ENCODE measurements around the gene DMD.

DMD gene

DNA sequence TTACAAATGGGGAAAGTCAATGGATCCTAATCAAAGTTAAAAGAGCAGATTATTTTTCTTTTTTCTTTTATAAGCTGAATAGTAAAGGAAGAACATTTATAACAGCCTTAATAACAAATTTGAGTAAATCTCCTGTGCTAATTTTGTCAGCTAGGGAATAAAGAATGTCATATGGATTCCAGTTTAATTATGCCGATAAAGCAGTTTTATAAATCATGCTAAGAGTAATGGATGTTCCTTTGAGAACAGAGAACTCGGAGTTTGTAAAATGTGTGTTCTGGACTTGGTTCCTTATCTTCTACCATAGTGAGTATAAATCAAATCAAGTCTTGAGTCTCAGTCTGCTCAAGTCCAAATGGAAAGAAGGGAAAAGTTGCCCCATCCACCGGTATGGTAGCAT is 1959.2 kb downstream of the DMD start:
- no peak for DNase-seq

DNA sequence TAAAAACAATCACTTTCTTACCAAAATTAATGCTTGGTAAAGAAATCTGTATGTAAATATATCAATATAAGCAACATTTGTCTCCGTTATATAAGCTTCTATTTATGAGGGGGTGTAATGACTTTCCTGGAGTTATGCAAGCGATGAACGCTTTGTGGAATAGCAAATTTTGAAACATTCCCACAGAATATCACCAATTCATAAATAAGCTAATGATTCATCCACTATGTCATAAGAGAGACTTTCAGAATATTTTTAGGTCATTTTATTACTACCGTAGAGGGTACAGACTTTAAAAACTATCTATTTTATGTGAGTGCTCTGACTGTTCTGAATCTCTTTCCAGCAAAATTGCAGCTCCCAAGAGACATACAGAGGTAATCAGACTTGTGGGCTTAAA is 1960.0 kb downstream of the DMD start:
- no peak for DNase-seq

DNA sequence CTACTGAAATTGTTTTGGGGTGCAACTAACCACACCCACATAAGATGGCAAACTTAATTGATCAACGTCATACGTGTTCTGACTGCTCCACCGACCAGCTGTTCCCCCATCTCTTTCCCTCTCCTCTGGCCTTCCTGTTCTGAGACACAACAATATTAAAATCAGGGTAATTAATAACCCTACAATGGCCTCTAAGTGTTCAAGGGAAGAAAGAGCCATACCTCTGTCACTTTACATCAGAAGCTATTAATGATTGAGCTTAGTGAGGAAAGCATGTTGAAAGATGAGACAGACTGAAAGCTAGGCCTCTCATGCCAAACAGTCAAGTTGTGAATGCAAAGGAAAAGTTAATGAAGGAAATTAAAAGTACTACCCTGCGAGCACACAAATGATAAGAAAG is 1965.6 kb downstream of the DMD start:
- no peak for DNase-seq

DNA sequence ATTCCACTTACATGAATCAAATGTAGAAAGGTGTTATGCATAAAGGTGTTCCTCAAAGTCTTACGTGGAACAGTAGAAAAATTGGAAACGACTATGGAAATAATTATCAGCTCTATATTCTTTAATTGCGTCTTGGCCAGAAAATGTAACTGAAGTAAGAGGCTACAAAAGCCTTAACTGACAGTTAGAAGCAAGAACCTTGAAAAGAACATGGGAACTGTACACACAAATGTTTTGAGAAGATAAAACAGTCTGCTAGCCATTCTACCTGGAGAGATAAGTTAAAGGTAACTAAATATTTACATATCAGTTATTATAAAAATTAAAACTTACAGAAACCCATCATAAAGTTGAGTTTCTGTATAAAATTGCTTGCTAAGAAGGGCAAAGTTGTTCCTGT is 1967.5 kb downstream of the DMD start:
- DNase-seq = no peak

DNA sequence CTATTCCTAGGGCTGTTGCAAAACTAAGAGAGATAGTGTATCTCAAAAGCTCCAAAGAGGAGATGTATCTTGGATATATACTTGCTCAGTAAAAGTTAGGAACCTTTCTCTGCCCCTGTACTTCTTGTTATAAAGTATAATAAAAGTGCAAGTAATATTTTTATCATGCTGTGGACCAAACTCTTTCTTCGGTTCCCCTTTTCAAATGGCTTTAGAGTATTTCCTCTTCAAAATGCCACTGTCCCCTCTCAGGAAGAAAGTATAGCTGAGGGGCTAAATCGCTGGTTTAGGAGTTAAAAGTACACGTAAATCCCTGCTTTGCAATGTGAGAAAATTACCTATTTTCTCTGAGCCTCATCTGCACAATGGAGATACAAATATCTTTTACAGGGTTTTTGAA is 1970.4 kb downstream of the DMD start:
- no peak for DNase-seq

DNA sequence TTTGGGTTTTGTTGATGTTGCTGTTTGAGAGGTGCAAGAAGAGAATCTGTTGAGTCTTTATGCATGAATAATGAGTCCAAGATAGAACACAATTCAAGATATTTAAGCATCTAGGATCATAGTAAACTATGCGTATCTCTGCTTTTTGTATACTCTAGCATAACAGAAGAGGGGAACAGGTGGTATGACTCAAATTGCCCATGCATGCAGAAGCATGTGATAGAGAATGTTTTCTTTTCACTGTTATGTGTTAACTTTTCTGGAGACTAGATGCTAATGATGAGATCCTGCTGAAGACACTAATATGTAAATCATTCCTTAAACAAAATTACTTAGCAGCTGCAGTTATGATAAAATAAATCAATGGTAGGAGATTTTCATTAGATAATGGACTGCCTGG is 1974.2 kb downstream of the DMD start:
- DNase-seq = no peak

DNA sequence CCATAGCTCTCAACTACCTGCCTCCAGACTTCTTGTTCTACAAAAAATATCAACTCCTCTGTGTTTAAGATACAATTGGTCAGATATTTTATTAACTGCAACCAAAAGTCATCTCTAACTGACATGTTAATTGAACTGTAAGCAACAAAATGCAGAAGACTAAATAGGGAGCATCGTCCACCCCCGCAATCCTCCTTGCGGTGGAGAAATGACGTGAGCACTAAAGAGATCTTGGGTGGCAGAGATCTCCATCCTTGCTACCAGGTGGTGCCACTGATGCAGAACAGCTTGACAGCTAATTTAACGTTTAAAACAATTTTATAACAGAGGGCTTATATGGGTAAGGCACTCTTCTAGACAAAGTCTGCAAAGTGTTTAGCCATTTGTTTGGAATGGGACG is 1975.1 kb downstream of the DMD start:
- no peak for DNase-seq

DNA sequence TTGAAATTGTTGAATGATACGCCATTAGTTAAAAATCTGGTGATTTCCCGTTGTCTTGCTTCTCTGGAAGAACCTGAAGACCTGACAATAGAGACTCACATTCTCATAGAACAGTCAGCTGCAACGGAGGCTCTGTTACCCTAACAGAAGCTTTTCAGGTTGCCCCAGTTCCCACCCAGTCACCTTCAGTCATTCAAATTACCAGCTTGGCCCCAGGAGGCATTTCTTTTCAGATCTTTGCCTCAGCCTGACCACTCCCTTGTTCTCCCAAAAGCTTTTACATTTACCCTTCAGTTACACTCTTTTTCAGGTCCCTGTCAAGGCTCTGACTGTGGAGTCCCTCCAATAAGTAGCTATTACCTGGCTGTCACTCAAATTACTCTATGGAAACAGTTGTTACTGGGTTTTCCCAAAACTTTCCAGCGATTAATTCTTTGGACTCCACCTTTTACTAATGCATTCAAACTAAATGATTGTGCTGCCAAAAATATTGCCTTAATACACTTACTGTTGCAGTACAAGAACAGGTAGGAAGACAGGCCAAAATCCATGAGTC is 1977.3 kb downstream of the DMD start:
- DNase-seq = no peak

DNA sequence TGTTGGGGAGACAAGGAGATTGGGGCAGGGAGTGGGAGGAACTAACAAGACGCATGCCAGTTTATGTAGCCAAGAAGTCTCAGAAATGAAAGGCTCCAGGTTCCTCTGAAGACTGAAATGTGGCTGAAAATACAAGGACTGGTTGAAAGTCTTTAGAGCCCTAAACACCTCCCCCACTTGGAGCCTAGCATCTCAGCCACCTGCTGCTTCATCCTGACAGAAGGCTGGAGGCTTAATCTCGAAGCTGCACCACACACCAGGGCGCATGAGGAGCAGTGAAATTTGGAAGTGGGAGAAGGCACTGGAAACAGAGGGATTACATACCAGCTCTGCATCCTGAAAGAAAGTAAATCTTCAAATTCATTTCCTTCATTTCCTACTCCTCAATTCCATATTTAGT is 1978.8 kb downstream of the DMD start:
- no peak for DNase-seq

DNA sequence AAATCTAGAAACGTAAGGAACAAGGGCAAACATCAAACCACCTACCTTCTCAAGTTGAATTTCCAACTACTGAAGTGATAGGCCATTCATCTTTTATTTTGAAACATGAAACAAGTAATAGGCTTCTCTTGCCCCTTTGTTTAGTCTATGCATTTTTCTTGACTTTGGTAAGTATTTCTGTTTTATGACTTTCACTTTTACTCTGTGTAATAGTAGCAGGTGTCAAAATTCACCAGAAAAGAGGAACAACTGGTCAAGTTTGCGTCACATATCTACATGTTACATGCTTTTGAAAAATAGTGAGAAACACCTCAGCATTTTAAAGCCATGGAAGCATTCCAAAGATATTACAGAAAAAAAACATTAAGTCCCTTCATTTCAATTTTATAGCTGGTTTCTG is 1982.4 kb downstream of the DMD start:
- DNase-seq = no peak

DNA sequence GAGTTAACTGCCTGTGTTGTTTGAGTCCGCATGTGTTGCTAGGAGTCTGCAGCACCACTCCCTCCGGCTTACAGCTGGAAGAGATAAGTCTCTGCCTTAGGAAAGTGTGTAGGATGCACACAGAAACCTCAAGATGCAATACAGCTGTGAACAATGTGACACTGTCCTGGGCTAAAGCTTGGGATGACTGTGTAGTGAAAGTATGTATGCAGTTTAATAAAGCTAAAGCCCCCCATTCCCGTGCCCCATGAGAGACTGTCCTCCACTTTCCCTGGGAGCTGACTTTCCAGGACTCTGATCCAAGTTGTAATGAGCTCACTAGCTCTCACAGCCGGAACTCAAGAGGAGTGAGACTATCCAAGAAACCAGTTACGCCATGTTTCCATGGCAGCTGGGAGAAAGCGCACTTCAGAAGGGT is 1982.9 kb downstream of the DMD start:
- no peak for DNase-seq

DNA sequence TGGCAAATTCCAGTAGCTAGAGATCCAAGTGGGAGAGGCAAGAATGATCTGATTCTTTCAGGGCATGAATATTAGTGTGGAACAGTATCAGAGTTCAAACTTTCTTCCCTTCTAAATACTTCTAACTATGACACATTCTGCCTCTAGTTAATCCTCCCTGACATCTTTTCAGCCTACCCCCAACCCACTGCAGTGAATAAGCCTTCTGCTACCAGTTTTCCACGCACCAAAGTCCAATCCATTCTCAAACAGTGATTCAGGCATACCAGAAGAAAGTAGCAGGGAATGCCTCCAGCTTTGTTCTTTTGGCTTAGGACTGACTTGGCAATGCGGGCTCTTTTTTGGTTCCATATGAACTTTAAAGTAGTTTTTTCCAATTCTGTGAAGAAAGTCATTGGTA is 1984.1 kb downstream of the DMD start:
- no peak for DNase-seq

DNA sequence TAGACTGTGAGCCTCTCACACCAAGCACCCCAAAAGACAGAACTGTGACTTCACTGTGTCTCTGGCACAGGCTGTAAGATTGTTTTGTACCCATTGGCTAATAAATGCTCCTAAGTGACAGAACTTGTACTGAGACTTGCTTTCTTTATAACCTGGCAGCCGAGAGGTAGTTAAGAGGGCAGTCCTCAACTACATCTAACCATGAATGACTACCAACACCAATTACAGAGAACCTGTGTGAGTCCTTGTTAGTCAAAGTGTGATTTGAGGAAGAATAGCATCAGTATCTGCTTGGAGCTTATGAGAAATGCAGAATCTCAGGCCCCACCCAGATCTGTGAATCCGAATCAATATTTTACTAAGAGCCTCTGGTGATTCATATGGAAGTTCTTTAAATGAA is 1985.5 kb downstream of the DMD start:
- DNase-seq = no peak

DNA sequence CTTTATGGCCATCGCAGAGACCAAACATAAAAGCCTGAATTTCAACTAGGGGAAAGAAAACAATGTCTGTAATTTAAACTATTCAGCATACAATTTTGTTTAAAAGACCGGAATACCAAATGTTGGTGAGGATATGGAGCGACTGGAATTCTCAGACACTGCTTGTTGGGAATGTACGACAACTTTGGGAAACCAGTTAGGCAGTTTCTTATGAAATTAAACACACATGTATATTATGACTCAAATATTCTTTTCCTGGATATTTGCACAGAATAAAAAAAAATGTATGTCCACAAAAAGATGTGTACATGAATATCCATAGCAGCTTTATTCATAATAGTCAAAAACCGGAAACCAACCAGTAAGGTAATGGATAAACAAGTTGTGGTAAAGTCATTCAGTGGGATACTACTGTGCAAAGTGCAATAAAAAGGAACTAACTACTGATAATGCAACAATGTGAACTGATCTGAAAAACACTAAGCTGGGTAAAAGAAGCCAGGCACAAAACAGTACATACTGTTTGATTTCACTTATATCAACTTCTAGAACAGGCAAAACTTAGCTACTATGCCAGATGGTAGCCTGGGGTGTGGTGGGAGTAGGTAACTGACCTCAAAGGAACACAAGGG is 1986.9 kb downstream of the DMD start:
- no peak for DNase-seq

DNA sequence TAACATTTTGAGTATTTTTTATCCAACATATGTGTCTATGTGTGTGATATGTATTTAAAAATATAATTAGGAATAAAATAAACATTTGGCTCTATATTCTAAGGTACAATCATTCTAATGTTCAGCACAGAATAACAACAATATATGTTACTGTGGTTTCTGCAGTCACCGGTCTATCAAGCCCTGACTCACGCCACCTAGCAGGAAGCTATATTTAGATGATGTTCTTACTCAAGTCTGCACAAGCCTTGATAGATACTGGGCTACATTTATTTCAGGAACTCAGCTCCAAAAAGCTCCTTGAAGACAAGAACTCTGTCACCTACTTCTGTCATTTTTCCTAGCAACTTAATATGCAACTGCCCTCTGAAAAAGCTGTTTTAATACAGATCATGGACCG is 1987.5 kb downstream of the DMD start:
- DNase-seq = no peak

DNA sequence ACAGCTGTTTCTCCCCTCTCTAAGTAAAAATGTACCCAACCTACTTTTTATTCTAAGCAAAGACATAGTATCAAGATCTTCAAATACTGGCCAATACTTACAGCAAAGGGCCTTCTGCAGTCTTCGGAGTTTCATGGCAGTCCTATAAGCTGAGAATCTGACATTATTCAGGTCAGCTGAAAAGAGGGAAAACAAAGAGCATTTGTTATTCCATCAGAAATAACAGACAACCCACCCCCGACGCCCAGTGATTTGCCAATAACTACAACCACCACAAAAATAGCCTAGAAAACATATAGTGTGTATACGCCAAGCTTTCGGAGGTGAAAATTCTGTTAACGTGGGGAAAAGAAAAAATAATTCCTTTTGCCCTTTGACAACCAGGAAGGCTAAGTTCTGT is 1988.4 kb downstream of the DMD start:
- DNase-seq = no peak

DNA sequence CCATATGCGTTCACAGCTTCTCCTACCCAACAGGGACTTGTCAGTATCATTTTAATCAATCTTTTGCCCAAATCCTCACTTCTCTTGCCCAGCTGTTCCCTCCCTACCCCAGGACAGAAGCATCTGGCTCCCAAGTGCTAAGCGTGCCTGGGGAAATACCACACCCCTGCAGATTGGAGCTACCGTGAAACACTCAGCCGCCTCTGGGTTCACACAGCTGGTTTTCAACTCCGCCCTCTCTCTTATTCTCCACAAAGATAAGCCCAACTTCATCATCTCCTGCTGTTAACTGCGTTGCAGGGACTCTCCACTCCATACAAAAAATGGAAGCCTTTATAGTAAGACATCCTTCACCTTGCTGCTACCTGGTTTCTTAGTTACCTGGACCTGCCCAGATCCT is 1992.2 kb downstream of the DMD start:
- no peak for DNase-seq

DNA sequence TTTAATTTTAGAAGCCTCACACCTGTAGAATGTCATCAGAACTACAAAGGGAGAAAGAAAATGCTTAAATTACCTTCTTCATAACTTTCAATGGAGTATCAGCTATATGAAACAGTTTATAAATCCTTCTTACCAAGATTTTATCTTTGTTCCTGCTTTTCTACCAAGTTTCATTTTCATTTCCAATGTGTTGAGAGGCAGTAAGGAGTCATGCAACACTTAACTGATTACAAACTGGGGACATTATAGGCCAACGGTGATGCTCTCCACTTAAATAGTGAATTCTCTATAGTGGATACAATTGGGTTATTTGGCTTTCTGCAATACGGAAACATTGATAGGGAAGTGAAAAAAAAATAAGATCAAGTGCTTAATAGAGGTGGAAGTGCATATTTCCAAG is 1994.3 kb downstream of the DMD start:
- DNase-seq = no peak

DNA sequence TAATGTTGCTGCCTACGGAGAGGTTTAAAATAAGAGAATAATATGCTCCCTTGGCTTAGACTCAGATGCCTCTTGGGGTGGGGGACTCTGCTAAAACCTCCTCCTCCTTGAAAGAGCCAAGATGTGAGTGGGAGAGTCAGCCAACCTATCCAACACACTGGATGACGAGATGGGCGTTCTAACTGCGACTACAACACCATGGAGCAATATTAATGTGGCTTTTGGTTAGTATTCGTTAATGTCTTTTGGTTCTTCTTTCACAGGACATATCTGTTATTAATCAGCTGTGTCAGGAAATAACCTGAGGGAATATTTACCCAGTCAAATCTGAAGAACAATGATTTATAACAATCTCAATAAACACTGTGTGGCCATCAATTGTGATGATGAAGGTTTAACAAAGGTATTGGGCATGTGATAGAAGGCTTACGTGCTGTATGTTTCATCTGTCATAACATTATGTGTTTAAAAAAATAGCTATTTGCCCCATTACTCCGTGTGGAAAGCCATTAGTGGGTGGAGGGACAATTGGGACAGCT is 1996.0 kb downstream of the DMD start:
- no peak for DNase-seq

DNA sequence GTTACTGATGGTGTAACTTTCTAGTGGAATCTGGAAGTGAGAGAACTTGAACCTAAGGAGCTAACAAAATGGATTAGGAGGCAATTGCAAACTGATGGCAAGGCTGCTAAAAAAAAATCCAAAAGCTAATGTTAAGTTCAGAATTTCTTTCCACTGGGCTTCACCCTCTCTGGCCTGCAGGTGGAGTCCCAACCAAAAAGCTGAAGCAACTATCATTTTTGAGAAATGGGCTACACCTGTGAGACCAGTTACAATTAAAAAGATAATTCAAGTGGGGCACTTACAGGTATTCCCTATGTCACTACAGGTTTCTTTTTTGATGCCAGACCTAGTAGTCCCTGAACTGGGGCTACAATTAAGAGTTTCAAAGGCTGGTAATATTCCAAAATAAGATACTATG is 1997.4 kb downstream of the DMD start:
- DNase-seq = no peak

DNA sequence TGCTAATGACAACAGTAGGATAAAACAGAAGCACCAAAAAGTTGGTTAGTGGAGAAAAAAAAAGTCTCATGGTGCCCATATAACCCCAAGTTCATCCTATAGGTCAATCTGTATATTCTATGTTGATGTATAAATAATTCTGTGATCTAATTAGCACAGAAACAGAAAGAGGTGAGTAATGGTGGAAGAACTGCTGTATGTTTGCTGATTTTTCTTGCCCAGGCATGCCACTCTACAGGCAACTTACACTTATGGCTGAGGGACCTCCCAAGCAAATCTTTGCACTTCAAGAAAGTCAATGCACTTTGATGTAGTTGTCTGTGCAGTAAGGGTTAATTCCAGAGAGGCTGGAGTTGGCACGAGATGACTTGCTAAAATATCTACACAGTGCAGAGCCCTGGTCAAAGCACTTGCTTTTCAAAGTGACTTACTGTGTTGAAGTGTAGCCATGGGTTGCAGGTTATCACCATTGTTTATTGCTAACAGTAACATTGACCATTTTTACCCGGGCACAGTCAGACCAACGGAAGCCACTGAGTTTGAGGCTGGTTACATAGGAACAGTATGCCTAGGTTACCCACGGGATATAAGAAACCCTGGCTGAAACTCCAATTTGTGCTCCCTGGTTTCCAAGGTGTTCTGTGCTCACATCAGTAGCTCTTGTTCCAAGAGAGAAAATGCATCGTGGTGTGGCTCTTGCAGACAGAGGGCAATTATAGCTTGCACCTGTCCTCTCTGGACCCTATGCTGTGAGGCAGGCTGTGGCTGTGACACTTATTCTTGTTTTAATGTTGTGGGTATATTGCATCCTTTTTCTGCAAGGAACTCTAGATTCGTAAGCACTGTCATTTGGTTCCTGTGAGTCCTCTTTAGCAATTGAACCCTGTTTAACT is 1998.2 kb downstream of the DMD start:
- no peak for DNase-seq

DNA sequence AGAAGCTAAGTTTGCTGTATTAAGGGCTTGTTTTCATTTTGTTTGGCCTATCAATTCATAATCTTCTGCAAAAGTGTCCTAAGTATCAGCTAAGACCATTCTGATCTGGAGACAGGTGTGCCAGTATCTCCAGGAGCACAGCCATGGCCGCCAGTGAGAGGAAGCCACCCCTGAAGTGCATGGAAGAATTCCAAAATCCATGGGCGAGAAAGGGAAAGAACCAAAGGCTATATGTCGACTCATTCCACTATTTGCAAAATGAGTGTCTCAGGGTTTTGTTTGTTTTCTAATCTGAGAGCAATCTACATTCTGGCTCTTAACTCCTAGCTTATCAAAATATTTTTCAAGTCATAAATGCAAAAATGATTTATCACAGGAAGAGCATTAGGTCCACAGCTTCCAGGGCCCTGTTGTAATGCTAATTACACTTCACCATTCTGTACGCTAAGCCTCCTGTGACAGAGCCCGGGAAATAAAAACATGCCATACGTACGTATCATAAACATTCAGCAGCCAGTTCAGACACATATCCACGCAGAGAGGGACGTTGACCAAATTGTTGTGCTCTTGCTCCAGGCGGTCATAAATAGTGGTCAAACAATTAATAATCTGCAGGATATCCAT is 2002.2 kb downstream of the DMD start:
- DNase-seq = no peak

DNA sequence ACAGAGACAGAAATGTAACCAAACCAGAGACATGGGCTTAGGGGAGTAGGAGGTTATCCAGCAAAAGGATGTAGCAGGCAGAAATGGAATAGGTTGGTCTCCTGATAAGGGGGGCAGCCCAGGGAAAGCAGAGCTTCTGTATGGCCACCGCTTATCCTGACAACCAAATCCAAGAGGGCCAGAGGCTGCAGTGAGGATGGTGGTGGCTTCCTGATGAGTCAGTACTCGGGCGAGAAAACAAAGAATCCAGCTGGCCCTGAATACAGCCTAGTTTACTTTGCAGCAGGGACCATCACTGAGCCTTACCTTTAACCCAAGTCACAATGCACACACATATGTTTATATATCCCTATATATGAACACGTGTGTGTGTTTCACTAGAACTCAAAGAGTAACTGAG is 2009.8 kb downstream of the DMD start:
- DNase-seq = no peak

DNA sequence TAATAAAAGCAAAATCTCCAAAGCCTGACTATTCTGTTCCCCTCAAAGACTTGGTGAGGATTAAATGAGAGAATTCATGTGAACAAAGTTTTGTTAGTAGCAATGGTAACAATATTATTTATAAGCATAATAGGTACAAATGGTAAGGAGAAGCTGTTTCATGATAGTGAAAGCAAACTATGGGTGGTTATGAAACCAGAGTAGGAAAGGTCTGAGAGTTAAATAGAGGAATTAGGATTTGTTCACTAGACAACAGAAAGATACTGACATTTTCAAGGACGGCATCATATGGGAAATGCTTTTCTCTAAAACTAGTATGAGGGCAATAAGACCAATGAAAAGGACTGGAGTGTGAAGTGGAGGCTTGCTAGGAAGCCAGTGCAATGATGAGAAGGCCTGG is 2010.9 kb downstream of the DMD start:
- no peak for DNase-seq
